Measurements from ENCODE around the gene LARGE1.
"Not testable (repeated sequence)": the region's sequence is repeated elsewhere in the genome, so short reads cannot be mapped to it uniquely, and the experiment has no call there.

Gene LARGE1

DNA sequence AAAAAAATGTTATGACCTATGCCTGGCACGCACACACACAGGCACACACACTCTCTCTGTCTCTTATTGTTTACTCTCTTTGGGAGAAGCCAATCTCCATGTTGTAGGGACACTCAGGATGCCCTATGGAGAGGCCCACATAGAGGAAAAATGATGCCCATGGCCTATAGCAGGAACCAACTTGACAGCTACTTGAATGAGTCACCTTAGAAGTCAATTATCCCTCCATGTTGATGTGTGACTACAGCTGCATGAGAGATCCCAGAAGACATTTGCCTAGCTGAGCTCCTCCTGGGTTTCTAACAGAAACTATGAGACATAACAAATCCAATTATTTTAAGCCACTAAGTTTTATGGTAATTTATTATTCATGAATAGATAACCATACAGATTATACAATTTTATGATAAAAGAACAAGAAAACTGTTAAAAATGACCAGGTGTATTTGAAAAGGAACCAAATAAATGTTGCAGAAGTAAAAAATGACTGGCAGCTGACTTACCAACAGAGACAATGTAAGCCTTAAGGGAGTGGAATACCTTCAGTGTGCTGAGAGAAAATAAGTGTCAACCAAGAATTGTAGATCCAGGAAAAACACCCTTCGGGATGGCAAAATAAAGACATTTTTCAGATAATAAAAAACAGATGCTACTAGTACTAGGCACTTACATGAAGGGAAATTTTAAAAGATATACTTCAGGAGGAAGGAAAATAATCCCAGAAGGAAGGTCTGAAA lies 458.4 kb downstream of the LARGE1 start:
- no peak for DNase-seq

DNA sequence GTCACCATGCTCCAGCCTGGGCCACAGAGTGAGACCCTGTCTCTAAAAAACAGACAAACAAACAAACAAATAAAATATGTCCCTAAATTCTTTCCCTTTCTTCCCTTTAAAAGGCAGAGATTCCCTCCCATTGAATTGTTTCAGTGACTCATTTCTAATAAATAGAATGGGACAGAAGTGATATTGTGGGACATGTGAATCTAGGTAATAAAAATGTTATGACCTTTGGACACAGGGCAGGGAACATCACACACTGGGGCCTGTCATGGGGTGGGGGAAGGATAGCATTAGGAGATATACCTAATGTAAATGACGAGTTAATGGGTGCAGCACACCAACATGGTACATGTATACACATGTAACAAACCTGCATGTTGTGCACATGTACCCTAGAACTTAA lies 459.0 kb downstream of the LARGE1 start:
- not testable (repeated sequence) for DNase-seq

DNA sequence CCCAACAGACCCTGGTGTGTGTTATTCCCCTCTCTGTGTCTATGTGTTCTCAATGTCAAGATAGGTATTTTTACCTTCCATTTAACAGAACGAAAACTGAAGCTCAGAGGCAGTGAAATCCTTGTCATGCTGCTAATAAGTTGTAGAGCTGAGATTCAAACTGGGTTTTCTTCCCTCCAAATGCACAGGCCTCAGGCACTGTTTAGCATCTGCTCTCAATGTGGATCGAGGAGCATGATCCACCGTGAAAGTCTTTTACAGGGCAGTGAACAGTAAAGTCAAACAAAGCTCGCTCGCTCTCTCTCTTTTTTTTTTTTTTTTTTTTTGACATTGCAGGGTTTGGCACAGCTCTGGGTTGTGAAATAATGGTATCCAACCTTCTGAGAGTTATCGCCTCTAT lies 461.1 kb downstream of the LARGE1 start:
- no peak for DNase-seq

DNA sequence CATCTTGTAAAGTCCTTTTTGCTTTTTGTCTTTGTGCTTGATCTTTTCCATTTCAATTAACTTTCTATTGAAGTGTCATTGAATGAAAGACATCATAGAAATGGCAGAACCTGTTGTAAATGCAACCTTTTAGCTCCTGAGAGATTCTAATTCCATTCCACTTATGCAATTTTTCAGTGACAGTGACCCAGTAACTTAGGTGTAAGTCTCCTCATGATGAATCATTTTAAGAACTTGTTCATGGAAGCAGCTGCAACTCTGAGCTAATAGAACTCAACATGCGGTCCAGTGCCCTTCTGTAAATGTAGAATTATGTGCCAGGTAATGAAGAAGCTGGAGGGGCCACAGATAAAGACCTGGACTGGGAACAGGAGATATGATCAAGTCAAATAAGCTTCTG lies 463.8 kb downstream of the LARGE1 start:
- no peak for DNase-seq

DNA sequence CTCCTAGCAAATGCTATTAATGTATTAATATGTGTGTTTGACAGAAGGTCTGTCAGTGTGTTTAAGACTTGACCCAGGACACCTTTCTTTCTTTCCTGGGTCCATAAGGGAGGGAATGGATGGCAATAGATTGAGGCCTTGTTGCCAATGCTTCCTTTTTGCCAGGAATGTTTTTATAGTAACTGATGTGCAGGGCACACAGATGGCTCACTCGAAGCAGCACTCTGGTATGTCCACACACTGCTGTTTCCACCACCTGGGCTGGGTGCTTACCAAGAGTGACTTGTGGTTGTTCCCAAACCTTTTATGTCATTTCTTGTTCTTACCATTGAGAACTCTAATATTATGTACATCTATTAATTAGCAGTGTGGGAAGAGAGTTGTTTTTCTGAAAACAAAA lies 465.2 kb downstream of the LARGE1 start:
- no peak for DNase-seq

DNA sequence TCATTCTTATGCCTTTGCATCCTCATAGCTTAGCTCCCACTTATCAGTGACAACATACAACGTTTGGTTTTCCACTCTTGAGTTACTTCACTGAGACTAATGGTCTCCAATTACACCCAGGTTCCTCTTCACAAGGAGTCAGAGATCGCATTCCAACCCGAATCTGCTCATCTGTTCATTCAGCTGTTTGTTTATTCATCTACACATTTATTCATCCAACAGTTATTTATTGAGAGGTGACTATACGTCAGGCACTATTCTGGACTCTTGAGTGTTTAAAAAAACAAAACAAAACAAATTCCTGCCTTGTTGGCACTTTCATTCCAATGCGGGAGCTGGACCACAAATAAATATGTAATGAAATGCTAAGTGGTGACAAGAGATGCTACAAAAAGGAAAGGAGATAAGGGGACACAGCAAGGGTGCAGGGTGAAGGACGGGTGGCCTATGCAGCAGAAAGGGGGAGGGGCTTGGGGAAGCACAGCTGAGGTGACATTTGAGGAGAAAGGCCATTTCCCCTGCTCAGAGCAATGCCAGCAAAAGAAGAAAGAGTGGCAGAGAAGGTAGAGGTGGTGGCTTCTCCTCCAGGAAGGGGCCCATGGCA lies 468.3 kb downstream of the LARGE1 start:
- DNase-seq, result no peak

DNA sequence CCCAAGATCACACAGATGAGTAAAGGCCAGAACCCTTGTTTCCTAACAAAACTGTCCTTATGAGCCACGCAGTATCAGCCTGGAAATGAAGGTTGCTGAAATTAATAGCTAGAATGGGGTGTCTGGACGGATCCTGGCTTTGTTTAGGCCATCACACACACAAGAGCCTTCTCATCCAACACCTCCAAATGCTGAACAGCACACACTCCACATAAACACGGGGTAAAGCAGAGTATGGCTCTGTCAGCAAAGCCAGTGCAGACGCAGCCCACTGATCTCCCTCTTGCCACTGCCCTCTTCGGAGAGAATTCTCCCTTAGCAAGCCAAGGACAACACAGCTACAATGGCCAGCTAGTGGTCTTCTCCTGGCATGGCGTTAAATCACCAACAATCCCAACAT lies 469.5 kb downstream of the LARGE1 start:
- no peak for DNase-seq

DNA sequence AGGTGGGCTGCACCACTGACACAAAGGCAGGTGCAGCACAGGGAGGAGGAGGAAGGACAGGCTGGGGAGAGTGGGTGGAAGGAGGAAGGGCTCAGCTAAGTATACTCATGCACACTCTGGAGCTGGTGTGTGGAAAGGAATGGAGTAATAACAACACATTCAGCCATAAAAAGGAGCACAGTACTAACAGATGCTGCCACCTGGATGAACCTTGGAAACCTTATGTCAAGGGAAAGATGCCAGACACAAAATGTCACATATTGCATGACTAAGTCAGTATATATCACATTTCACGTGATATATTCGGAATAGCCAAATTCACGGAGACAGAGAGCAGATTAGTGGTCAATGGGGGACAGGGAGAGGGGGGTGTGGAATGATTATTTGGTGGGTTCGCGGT lies 472.5 kb downstream of the LARGE1 start:
- DNase-seq, result no peak

DNA sequence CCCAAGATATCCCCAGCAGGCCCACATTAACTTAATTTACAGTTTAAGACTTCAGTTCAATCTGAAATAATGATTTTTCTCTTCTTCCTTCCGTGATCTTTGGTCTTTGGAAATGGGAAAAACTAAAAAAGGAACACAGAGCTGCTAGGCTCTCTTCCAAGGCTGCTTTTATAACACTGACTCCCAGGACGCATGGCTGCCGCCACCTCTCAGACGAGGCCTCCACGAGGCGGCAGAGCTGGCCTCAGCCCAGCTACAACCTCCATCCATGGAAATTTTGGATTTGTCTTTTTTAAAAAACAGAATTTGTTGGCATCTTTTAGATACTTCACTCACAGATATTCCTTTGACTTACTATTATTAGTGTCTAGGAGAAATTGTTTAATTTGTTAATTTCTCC lies 476.6 kb downstream of the LARGE1 start:
- no peak for DNase-seq

DNA sequence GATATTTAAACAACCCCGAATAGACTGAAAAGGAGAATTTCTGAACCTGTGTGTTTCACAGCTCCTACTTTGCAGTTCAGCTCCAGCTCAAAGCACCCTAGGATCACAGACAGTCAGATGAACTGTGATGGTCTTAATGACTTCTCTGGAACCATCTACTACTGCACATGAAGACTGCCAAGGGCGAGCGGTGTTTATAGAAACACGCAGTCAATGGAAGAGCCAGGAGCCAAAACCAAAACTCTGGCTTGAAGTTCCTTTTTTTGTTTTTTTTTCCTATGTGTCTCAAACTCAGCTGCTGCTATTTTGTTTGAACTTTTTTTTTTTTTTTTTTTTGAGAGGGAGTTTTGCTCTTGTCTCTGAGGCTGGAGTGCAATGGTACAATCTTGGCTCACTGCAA lies 479.5 kb downstream of the LARGE1 start:
- no peak for DNase-seq

DNA sequence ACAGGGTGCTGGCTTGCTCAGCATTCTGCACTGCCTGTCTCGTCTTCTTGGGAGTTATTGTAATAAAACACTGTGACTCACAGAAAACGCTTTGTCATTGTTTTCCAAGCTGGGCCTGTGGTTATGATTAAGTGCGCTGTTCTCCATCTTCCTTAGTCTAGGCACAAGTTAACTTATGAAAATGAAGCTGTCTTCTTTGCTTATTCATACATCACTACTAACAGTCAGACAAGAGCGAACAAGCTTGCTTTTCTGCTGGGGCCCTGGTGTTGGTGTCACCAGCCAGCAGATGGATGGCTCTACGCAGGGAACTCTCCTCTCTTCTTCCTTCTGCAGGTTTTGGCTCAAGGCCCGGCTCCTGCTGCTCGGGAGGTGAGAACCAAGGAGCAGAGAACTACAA lies 482.0 kb downstream of the LARGE1 start:
- DNase-seq, result no peak

DNA sequence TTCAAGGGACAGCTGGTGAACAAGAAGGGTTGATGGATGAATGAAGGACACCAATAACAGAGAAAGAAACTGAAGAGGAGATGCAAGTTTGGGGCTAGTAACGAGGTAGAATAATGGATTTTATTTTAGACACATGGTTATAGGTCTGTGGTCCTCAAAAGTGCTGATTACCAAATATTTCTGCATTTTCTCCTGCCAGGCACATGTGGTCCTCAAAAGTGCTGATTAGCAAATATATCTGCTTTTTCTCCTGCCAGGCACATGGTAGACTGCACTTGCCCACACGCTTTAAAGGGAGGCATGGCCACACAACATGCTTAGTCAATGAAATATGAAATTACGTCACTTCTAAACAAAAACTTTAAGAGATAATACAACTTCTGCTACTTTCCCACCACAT lies 489.0 kb downstream of the LARGE1 start:
- no peak for DNase-seq

DNA sequence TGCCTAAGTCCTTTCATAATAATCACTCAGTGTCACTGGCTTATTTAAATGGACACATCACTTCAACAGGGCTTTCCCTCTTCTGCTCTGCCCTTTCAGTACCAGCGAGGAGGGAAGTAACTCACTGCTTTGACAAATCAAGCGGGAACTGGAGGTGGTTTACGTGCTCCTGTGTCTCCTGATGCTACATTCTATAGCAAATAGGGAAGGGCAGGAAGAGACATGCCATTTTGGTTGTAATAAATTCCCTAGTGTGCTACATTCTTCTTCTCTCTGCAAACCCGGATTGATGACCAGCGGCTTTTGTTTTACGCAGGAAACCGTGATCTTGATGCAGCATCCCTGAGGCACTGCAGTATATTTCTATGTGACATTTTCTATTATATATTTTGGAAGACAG lies 491.0 kb downstream of the LARGE1 start:
- no peak for DNase-seq

DNA sequence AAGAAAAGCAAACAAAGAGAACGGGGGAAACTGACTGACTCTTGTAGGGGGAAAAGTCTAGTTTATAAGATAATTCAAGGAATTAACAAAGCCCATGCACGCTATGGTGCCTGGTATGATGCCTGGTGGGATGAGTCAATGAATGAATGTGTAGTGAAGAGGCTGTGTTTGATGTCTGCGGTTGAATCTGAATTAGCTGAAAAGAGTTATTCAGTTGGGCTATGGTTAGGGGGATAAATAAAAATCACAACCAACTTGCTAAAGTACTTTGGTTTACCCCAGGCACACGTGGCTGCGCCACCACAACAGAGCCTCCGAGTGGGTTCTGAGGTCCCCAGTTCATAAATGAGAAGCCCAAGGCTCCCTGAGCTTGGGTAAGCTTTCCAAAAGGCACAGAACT lies 492.8 kb downstream of the LARGE1 start:
- DNase-seq, result no peak

DNA sequence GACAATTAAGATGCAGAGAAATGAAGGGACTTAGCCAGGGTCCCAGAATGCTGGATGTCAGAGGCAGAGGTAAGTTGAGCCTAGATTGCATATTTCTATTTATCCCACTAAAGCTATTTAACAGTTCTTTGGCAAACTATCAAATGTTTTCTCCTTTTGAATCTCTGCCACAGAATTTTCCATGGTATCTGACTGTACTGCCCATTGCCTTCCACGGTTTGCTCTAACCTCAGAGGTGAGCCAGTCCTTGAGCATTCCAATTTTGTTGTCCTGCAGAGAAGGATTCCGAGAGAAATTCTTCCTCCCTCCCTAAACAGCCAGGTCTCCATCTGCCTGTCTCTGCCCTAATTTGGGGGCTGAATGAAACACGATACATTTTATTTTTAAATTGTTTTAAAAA lies 493.8 kb downstream of the LARGE1 start:
- DNase-seq, result no peak

DNA sequence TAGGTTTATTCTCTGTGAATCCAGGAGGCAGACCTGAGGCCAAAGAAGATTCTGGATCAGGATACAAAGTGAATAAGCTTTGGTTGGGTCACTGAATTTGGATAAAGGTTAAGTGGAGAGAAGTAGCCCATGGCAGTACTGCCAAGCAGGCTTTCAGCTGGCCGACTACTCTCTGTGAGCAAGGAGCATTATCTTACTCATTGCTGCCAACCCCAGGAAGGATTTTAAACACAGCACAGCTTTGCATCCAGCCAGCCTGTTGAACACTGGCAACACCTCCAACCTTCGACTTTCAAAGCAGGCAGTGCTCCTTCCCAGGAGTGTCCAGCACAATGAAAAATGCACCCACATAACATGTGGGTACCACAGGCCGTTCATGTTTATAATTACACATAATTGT lies 498.4 kb downstream of the LARGE1 start:
- DNase-seq, result no peak

DNA sequence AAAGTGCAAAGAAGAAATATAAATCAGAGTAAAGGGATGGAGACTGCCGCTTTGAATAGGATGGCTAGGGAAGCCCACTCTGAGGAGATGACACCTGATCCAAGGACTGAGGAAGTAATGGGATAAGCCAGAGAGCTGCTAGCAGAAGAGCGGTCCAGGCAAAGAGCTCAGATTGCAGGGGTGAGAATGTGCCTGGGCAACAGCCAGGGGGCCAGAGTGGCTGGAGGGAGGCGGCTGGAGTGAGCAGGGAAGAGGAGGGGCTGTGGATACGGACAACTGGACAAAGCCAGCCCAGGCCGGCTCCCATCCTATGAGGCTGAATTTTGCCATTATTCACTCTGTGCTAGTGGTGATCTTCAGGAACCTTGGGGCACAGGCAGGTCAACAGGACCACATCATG lies 501.8 kb downstream of the LARGE1 start:
- no peak for DNase-seq

DNA sequence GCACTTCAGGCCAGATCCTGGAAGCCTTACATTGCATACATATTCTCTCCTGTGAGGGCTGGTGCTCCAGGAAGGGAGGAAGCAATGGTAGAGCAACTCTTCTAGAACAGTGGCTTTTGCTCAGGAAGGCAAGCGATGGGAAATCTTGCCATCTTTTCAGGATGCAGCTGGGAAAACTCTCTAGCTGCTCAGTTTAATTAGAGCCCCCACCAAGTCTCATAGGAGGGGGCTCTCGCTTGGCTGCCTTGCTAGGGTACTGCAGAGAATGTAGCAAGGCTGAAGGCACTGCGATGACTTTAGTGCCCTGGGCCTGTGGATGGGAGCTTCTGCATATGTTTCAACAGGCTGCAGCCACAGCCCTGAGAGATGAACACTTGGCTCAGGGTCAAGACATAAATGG lies 504.9 kb downstream of the LARGE1 start:
- DNase-seq, result no peak

DNA sequence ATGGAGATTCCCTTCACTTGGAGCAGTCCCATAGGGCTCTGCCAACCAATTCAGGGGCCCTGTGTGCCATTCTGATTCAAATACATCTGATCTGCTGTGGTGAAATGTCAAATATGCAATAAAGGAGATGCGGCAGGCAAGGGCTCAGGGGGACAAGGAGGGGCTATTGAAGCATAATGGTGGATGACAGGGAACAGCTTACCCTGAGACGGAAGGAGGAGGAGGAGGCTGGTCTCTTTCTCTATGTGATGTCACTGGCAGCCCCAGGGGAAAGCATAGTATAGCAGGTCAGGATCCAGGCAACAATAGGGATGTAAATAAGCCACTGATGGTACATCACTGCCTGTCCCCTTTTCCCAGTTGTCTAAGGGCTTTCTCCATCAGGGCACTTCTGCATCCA lies 511.2 kb downstream of the LARGE1 start:
- DNase-seq, result no peak

DNA sequence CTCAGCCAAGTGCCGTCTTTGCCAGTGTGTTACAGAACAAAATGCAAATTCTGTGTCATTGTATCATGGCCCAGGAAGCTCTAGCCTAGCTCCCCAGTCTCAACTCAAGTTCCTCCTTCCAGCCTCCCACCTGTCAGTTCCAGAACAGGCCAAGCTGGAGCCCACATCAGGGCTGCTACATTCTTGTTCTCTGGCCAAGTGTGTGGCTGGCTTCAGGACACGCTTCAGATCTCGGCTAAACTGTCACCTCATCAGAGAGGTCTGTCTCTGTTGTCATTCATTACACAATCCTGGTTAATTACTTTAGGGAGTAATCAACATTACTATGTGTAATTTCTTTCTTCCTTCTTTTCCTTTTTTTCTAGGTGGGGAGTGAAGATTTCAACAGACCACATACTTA lies 515.1 kb downstream of the LARGE1 start:
- no peak for DNase-seq

DNA sequence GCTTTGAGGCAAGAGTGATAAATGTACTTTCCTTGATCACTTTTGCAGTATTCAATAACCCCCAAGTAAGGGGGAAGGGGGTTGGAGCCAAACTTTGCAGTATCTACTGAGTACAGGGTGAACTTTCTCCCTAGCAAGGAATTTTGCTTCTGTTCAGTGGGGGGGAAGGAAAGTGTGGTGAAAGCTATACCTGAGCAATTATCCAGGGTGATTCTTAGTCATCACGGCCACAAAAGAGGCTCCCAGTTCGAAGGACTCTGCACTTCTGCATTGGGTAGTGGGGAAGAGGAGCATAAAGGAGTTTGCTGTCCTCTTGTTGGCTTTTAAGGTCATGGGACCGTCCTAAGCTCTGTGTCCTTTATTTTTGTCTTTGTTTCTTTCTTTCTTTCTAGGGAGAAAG lies 515.6 kb downstream of the LARGE1 start:
- DNase-seq, result no peak

DNA sequence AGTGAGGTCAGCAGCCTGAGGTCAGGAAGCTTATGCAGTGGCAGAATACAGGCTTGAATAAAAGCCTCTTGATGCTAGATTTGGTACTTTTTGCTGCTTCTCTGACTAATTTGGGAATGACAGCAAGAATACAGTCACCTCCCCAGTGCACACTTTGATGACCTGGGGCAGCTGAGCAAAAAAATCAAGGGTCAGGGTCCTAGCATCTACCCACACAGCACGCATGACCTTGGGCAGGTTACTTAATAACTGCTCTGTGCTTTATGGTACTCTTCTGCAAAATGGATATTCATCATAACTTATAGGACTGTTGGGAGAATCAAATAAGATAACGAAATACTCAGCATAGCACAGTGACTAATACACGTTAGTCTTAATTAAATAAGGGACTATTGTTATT lies 518.0 kb downstream of the LARGE1 start:
- no peak for DNase-seq

DNA sequence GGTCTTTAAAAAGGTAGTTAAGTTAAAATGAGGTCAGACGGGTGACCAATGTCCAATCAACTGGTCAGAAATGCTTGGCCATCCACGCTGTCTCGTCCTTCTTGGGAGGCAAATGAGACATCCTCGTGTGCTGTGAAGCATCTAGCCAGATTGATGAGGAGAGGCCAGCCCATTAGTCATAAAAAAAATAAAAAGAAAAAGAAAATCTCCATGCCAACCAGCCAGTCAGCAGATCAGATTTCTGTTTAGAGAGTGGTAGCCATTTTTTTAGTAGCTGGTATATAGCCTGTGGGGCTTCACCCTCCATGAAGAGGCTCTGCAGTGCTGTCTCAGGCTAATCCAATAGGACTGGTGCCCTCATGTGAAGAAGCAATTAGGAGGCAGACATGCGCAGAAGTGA lies 519.0 kb downstream of the LARGE1 start:
- DNase-seq, result no peak

DNA sequence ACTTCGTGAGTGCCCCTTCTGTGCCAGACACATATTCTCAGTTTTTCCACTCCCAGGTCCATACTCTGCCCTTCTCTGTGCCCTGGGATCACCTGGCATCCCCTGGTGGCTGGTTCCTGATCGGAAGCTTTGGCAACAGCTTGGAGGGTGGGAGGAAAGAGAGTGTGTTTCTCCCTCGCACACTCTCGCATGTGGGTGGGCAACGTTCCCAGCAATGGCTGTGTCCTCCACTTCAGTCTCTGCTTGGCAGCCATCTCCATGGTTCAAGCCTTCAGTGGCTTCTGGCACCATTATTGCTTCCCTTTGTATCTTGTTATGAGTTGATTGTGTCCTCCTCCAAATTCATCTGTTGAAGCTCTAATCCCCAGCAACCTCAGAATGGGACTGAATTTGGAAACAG lies 519.4 kb downstream of the LARGE1 start:
- DNase-seq, result no peak

Measured in activated CD4-positive, CD25-positive, alpha-beta regulatory T cell (primary cell).